ENCODE data around the gene MED26.

- TF ChIP-seq CTCF (IDR thresholded peaks at IDR 0.05) (no peak), POLR2AphosphoS5 (IDR thresholded peaks at IDR 0.05; ENCODE audit: low read depth, low read length) (no peak), SIN3A (IDR thresholded peaks at IDR 0.05; ENCODE audit: borderline replicate concordance, insufficient read depth, low read depth, low read length) (no peak)
- TF ChIP-seq, protein P1, sequence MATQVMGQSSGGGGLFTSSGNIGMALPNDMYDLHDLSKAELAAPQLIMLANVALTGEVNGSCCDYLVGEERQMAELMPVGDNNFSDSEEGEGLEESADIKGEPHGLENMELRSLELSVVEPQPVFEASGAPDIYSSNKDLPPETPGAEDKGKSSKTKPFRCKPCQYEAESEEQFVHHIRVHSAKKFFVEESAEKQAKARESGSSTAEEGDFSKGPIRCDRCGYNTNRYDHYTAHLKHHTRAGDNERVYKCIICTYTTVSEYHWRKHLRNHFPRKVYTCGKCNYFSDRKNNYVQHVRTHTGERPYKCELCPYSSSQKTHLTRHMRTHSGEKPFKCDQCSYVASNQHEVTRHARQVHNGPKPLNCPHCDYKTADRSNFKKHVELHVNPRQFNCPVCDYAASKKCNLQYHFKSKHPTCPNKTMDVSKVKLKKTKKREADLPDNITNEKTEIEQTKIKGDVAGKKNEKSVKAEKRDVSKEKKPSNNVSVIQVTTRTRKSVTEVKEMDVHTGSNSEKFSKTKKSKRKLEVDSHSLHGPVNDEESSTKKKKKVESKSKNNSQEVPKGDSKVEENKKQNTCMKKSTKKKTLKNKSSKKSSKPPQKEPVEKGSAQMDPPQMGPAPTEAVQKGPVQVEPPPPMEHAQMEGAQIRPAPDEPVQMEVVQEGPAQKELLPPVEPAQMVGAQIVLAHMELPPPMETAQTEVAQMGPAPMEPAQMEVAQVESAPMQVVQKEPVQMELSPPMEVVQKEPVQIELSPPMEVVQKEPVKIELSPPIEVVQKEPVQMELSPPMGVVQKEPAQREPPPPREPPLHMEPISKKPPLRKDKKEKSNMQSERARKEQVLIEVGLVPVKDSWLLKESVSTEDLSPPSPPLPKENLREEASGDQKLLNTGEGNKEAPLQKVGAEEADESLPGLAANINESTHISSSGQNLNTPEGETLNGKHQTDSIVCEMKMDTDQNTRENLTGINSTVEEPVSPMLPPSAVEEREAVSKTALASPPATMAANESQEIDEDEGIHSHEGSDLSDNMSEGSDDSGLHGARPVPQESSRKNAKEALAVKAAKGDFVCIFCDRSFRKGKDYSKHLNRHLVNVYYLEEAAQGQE (IDR thresholded peaks at IDR 0.05; ENCODE audit: insufficient read depth in 1 of 2, low read depth in 2 of 2, low read length in 1 of 2): no peak
Observed at GRCh38 chr19:16575861-16576689, 51.9 kb downstream of the MED26 start.

Measured in Panc1 (cell line).